ENCODE results near the gene CASQ2. TPM values are rescaled to one million over a fixed set of nuclear protein-coding genes. Genes with fewer than 3 reads are reported as not detected.

CASQ2 gene
- total and polyA plus RNA-seq, 7 experiments from 2014 or later = not detected

- no peak for ATAC-seq
- intact Hi-C loops (cut with micrococcal nuclease) = no loop called here
- ChIA-PET CTCF (no interaction called here), POLR2A (no interaction called here)
- H3K36me3 Mint-ChIP-seq = no peaks in the 10 kb centered on the region
- Histone ChIP-seq H3K4me1 (ENCODE audit: control insufficient read depth in 2 of 2, insufficient read depth in 2 of 2, low read length in 2 of 2) (no peaks in the 10 kb centered on the region), H3K36me3 (ENCODE audit: control insufficient read depth in 2 of 3, insufficient read depth in 3 of 3, low read length in 3 of 3) (no peaks in the 10 kb centered on the region), H3K4me3 (ENCODE audit: low read length) (no peak overlapping the region), H3K27me3 (ENCODE audit: control insufficient read depth in 2 of 2, insufficient read depth in 2 of 2, low read length in 2 of 2) (peaks cover 0 to under 1% of the 10 kb centered on the region in 2 donors), H3K9me3 (ENCODE audit: control insufficient read depth in 2 of 3, low read length in 3 of 3) (no peaks in the 10 kb centered on the region), H3K27ac (ENCODE audit: low read depth, low read length) (no peak overlapping the region)
- H3K9me3 Mint-ChIP-seq = peaks cover 0 to 3% (median 0%) of the 10 kb centered on the region in 11 donors
- no peaks in the 10 kb centered on the region for H3K4me1 Mint-ChIP-seq
- DNase-seq = no peak
- no peak overlapping the region for H3K27ac Mint-ChIP-seq
- H3K4me3 Mint-ChIP-seq = no peak overlapping the region
- peaks cover 6 to 47% (median 19%) of the 10 kb centered on the region in 5 donors for H3K27me3 Mint-ChIP-seq
Measured at GRCh38 chr1:115771094-115771846, 2.8 kb upstream of the CASQ2 start.

GRCh38 chr1:115767403-115767802 is 1.1 kb downstream of the CASQ2 start:
- peaks cover 0 to 2% (median 0%) of the 10 kb centered on the region in 11 donors for H3K9me3 Mint-ChIP-seq
- peaks cover 4 to 25% (median 19%) of the 10 kb centered on the region in 5 donors for H3K27me3 Mint-ChIP-seq
- Histone ChIP-seq H3K27me3 (ENCODE audit: control insufficient read depth in 2 of 2, insufficient read depth in 2 of 2, low read length in 2 of 2) (peaks cover 0 to 3% of the 10 kb centered on the region in 2 donors), H3K4me1 (ENCODE audit: control insufficient read depth in 2 of 2, insufficient read depth in 2 of 2, low read length in 2 of 2) (no peaks in the 10 kb centered on the region), H3K9me3 (ENCODE audit: control insufficient read depth in 2 of 3, low read length in 3 of 3) (no peaks in the 10 kb centered on the region), H3K36me3 (ENCODE audit: control insufficient read depth in 2 of 3, insufficient read depth in 3 of 3, low read length in 3 of 3) (no peaks in the 10 kb centered on the region), H3K4me3 (ENCODE audit: low read length) (no peak overlapping the region), H3K27ac (ENCODE audit: low read depth, low read length) (no peak overlapping the region)
- H3K4me3 Mint-ChIP-seq = no peak overlapping the region
- CTCF ChIA-PET = no interaction called here
- no peak overlapping the region for H3K27ac Mint-ChIP-seq
- DNase-seq (no peak), ATAC-seq (no peak)
- H3K36me3 Mint-ChIP-seq = no peaks in the 10 kb centered on the region
- intact Hi-C loops (cut with micrococcal nuclease) = no loop called here
- no peaks in the 10 kb centered on the region for H3K4me1 Mint-ChIP-seq
- POLR2A ChIA-PET = no interaction called here

GRCh38 chr1:115765091-115765490 is 3.4 kb downstream of the CASQ2 start:
- POLR2A ChIA-PET = no interaction called here
- CTCF ChIA-PET = interaction anchor here (0.6 kb wide), 1 partner anchor 48 kb away, joined by 3 read pairs; no protein-coding TSS in a partner anchor

GRCh38 chr1:115764541-115764940 is 4.0 kb downstream of the CASQ2 start:
- Histone ChIP-seq H3K4me3 (ENCODE audit: low read length) (no peak overlapping the region), H3K36me3 (ENCODE audit: control insufficient read depth in 2 of 3, insufficient read depth in 3 of 3, low read length in 3 of 3) (no peaks in the 10 kb centered on the region), H3K27me3 (ENCODE audit: control insufficient read depth in 2 of 2, insufficient read depth in 2 of 2, low read length in 2 of 2) (peaks cover 0 to 3% of the 10 kb centered on the region in 2 donors), H3K4me1 (ENCODE audit: control insufficient read depth in 2 of 2, insufficient read depth in 2 of 2, low read length in 2 of 2) (no peaks in the 10 kb centered on the region), H3K27ac (ENCODE audit: low read depth, low read length) (no peak overlapping the region), H3K9me3 (ENCODE audit: control insufficient read depth in 2 of 3, low read length in 3 of 3) (no peaks in the 10 kb centered on the region)
- Mint-ChIP-seq H3K36me3 (no peaks in the 10 kb centered on the region), H3K4me3 (no peak overlapping the region), H3K4me1 (no peaks in the 10 kb centered on the region), H3K27me3 (peaks cover 3 to 20% (median 18%) of the 10 kb centered on the region in 5 donors), H3K27ac (no peak overlapping the region), H3K9me3 (peaks cover 0 to 6% (median 2%) of the 10 kb centered on the region in 11 donors)
- intact Hi-C loops (cut with micrococcal nuclease) = no loop called here
- ATAC-seq (no peak), DNase-seq (no peak)
- CTCF ChIA-PET = interaction anchor here (0.6 kb wide), 1 partner anchor 47 kb away, joined by 3 read pairs; no protein-coding TSS in a partner anchor
- POLR2A ChIA-PET = no interaction called here

More at GRCh38 chr1:115765091-115765490, 3.4 kb downstream of the CASQ2 start:
- intact Hi-C loops (cut with micrococcal nuclease) = no loop called here
- Mint-ChIP-seq H3K9me3 (peaks cover 0 to 2% (median 0%) of the 10 kb centered on the region in 11 donors), H3K27ac (no peak overlapping the region), H3K36me3 (no peaks in the 10 kb centered on the region), H3K27me3 (peaks cover 3 to 20% (median 12%) of the 10 kb centered on the region in 5 donors), H3K4me1 (no peaks in the 10 kb centered on the region), H3K4me3 (no peak overlapping the region)
- no peaks in the 10 kb centered on the region for H3K4me1 ChIP-seq (ENCODE audit: control insufficient read depth in 2 of 2, insufficient read depth in 2 of 2, low read length in 2 of 2)
- no peaks in the 10 kb centered on the region for H3K9me3 ChIP-seq (ENCODE audit: control insufficient read depth in 2 of 3, low read length in 3 of 3)
- no peak overlapping the region for H3K4me3 ChIP-seq (ENCODE audit: low read length)
- H3K27ac ChIP-seq (ENCODE audit: low read depth, low read length) = no peak overlapping the region
- peaks cover 0 to 3% of the 10 kb centered on the region in 2 donors for H3K27me3 ChIP-seq (ENCODE audit: control insufficient read depth in 2 of 2, insufficient read depth in 2 of 2, low read length in 2 of 2)
- ATAC-seq = no peak
- DNase-seq = no peak
- H3K36me3 ChIP-seq (ENCODE audit: control insufficient read depth in 2 of 3, insufficient read depth in 3 of 3, low read length in 3 of 3) = no peaks in the 10 kb centered on the region

- no peaks in the 10 kb centered on the region for H3K4me1 Mint-ChIP-seq
- H3K9me3 ChIP-seq (ENCODE audit: control insufficient read depth in 2 of 3, low read length in 3 of 3) = no peaks in the 10 kb centered on the region
- H3K9me3 Mint-ChIP-seq = peaks cover 0 to 18% (median 7%) of the 10 kb centered on the region in 11 donors
- DNase-seq = no peak
- no peak overlapping the region for H3K27ac ChIP-seq (ENCODE audit: low read depth, low read length)
- peaks cover 3 to 23% (median 12%) of the 10 kb centered on the region in 5 donors for H3K27me3 Mint-ChIP-seq
- H3K4me3 Mint-ChIP-seq = no peak overlapping the region
- no peaks in the 10 kb centered on the region for H3K36me3 ChIP-seq (ENCODE audit: control insufficient read depth in 2 of 3, insufficient read depth in 3 of 3, low read length in 3 of 3)
- ATAC-seq = no peak
- H3K36me3 Mint-ChIP-seq = no peaks in the 10 kb centered on the region
- no peak overlapping the region for H3K4me3 ChIP-seq (ENCODE audit: low read length)
- no peaks in the 10 kb centered on the region for H3K4me1 ChIP-seq (ENCODE audit: control insufficient read depth in 2 of 2, insufficient read depth in 2 of 2, low read length in 2 of 2)
- H3K27ac Mint-ChIP-seq = no peak overlapping the region
- intact Hi-C loops (cut with micrococcal nuclease) = no loop called here
- peaks cover 0 to 3% of the 10 kb centered on the region in 2 donors for H3K27me3 ChIP-seq (ENCODE audit: control insufficient read depth in 2 of 2, insufficient read depth in 2 of 2, low read length in 2 of 2)
- CTCF ChIA-PET = no interaction called here
- POLR2A ChIA-PET = no interaction called here
Measured at GRCh38 chr1:115762779-115763178, 5.7 kb downstream of the CASQ2 start.

- H3K27me3 ChIP-seq (ENCODE audit: control insufficient read depth in 2 of 2, insufficient read depth in 2 of 2, low read length in 2 of 2) = peaks cover 0 to 3% of the 10 kb centered on the region in 2 donors
- Mint-ChIP-seq H3K27me3 (peaks cover 4 to 22% (median 12%) of the 10 kb centered on the region in 5 donors), H3K36me3 (no peaks in the 10 kb centered on the region), H3K4me1 (no peaks in the 10 kb centered on the region), H3K27ac (no peak overlapping the region), H3K9me3 (peaks cover 0 to 18% (median 7%) of the 10 kb centered on the region in 11 donors), H3K4me3 (no peak overlapping the region)
- H3K4me3 ChIP-seq (ENCODE audit: low read length) = no peak overlapping the region
- CTCF ChIA-PET = interaction anchor here (0.6 kb wide), 1 partner anchor 1160 kb away, joined by 3 read pairs; no protein-coding TSS in a partner anchor
- H3K9me3 ChIP-seq (ENCODE audit: control insufficient read depth in 2 of 3, low read length in 3 of 3) = no peaks in the 10 kb centered on the region
- intact Hi-C loops (cut with micrococcal nuclease) = no loop called here
- DNase-seq = no peak
- H3K4me1 ChIP-seq (ENCODE audit: control insufficient read depth in 2 of 2, insufficient read depth in 2 of 2, low read length in 2 of 2) = no peaks in the 10 kb centered on the region
- POLR2A ChIA-PET = no interaction called here
- H3K27ac ChIP-seq (ENCODE audit: low read depth, low read length) = no peak overlapping the region
- no peak for ATAC-seq
- no peaks in the 10 kb centered on the region for H3K36me3 ChIP-seq (ENCODE audit: control insufficient read depth in 2 of 3, insufficient read depth in 3 of 3, low read length in 3 of 3)
Measured at GRCh38 chr1:115761601-115762302, 6.8 kb downstream of the CASQ2 start.

All from naive thymus-derived CD4-positive, alpha-beta T cell (primary cell).